GM18858 (cell line): ENCODE data around the gene IGSF10.

Experiments used
- ATAC-seq: cut with Tn5 transposase; IDR thresholded peaks from one replicate; pipeline ENCODE4 v1.9.1; 2021; ENCODE audit not compliant: unreplicated experiment

Gene IGSF10

GRCh38 chr3:151467069-151467468 lies 6.2 kb upstream of the IGSF10 start:
- ATAC-seq = no peak

- no peak for ATAC-seq
These were observed 2.1 kb upstream of the IGSF10 start for GRCh38 chr3:151462991-151463390.

GRCh38 chr3:151462278-151462780 lies 1.5 kb upstream of the IGSF10 start:
- no peak for ATAC-seq

- no peak for ATAC-seq
These were observed 633 bp downstream of the IGSF10 start for GRCh38 chr3:151460228-151460627.

- ATAC-seq = no peak
These were observed 1.5 kb downstream of the IGSF10 start for GRCh38 chr3:151459358-151459757.

GRCh38 chr3:151456065-151456464 lies 4.8 kb downstream of the IGSF10 start:
- no peak for ATAC-seq

- no peak for ATAC-seq
These were observed 8.0 kb downstream of the IGSF10 start for GRCh38 chr3:151452841-151453240.

- no peak for ATAC-seq
These were observed 8.5 kb downstream of the IGSF10 start for GRCh38 chr3:151452368-151452767.

GRCh38 chr3:151446002-151446340 lies 14.9 kb downstream of the IGSF10 start:
- ATAC-seq = no peak

GRCh38 chr3:151445273-151446001 lies 15.4 kb downstream of the IGSF10 start:
- ATAC-seq = no peak

- no peak for ATAC-seq
These were observed 17.3 kb downstream of the IGSF10 start for GRCh38 chr3:151443583-151443982.

GRCh38 chr3:151440940-151441339 lies 19.9 kb downstream of the IGSF10 start:
- no peak for ATAC-seq

- peak; percentile 91 for ATAC-seq
These were observed 21.2 kb downstream of the IGSF10 start for GRCh38 chr3:151439652-151440125.

- ATAC-seq = no peak
These were observed 23.0 kb downstream of the IGSF10 start for GRCh38 chr3:151437906-151438305.

- ATAC-seq = no peak
These were observed 24.0 kb downstream of the IGSF10 start for GRCh38 chr3:151436675-151437446.

GRCh38 chr3:151434151-151434890 lies 26.5 kb downstream of the IGSF10 start:
- no peak for ATAC-seq

GRCh38 chr3:151432616-151433372 lies 28.1 kb downstream of the IGSF10 start:
- ATAC-seq = no peak

- ATAC-seq = no peak
These were observed 28.9 kb downstream of the IGSF10 start for GRCh38 chr3:151431940-151432339.

GRCh38 chr3:151430821-151431484 lies 29.9 kb downstream of the IGSF10 start:
- no peak for ATAC-seq

GRCh38 chr3:151428386-151428785 lies 32.5 kb downstream of the IGSF10 start:
- ATAC-seq = no peak
